ENCODE results near the gene LYZL4. TPM values are rescaled to one million over a fixed set of nuclear protein-coding genes. Genes with fewer than 3 reads are reported as not detected.

LYZL4 gene
- total and polyA plus RNA-seq, 4 donors, result not detected

GRCh38 chr3:42432485-42432884 lies 22.1 kb upstream of the LYZL4 start:
- 81% methylated on average over 2 of the region's 2 CpGs for WGBS
- no peak overlapping the region for H3K27ac ChIP-seq (ENCODE audit: low read depth in 1 of 2, low read length in 2 of 2)
- H3K27me3 ChIP-seq (ENCODE audit: control insufficient read depth in 4 of 4, insufficient read depth in 4 of 4, low read length in 3 of 4), result peaks cover 0 to 4% (median 0%) of the 10 kb centered on the region in 4 donors
- no peak overlapping the region for H3K9ac ChIP-seq (ENCODE audit: low read depth in 1 of 2, low read length in 2 of 2)
- no peak for DNase-seq (ENCODE audit: low spot score)
- H3K9me3 ChIP-seq (ENCODE audit: control insufficient read depth in 4 of 4, low read length in 3 of 4), result peaks cover 0 to 7% (median 4%) of the 10 kb centered on the region in 4 donors
- no peak for TF ChIP-seq TAF1 (conservative IDR thresholded peaks at IDR 0.05)
- no peak for TF ChIP-seq NR2F2 (IDR thresholded peaks at IDR 0.05)
- TF ChIP-seq SP1 (IDR thresholded peaks at IDR 0.05), result no peak
- TF ChIP-seq MAX (IDR thresholded peaks at IDR 0.05), result no peak
- no peak for TF ChIP-seq HNF4G (IDR thresholded peaks at IDR 0.05)
- no peak for TF ChIP-seq GABPA (IDR thresholded peaks at IDR 0.05 in 1 of 2, conservative IDR thresholded peaks at IDR 0.05 in 1 of 2)
- TF ChIP-seq RAD21 (IDR thresholded peaks at IDR 0.05), result no peak
- TF ChIP-seq HNF4A (conservative IDR thresholded peaks at IDR 0.05), result no peak
- no peak for TF ChIP-seq CTCF (IDR thresholded peaks at IDR 0.05; ENCODE audit: low read depth, low read length, missing input control)
- no peak for TF ChIP-seq FOXA2 (IDR thresholded peaks at IDR 0.05)
- TF ChIP-seq ZBTB33 (IDR thresholded peaks at IDR 0.05), result no peak
- H3K36me3 ChIP-seq (ENCODE audit: control insufficient read depth in 4 of 4, insufficient read depth in 3 of 4, low read depth in 1 of 4, low read length in 3 of 4), result no peaks in the 10 kb centered on the region
- no peak overlapping the region for H3K4me3 ChIP-seq (ENCODE audit: low read depth in 1 of 3, low read length in 3 of 3)
- peaks cover 0 to 2% (median 0%) of the 10 kb centered on the region in 4 donors for H3K4me1 ChIP-seq (ENCODE audit: control insufficient read depth in 4 of 4, insufficient read depth in 4 of 4, low read length in 3 of 4)

- Histone ChIP-seq H3K4me3 (ENCODE audit: low read depth in 1 of 3, low read length in 3 of 3) (no peak overlapping the region), H3K4me1 (ENCODE audit: control insufficient read depth in 4 of 4, insufficient read depth in 4 of 4, low read length in 3 of 4) (peaks cover 0 to 2% (median 0%) of the 10 kb centered on the region in 4 donors), H3K36me3 (ENCODE audit: control insufficient read depth in 4 of 4, insufficient read depth in 3 of 4, low read depth in 1 of 4, low read length in 3 of 4) (no peaks in the 10 kb centered on the region), H3K27me3 (ENCODE audit: control insufficient read depth in 4 of 4, insufficient read depth in 4 of 4, low read length in 3 of 4) (peaks cover 0 to 4% (median 0%) of the 10 kb centered on the region in 4 donors), H3K9me3 (ENCODE audit: control insufficient read depth in 4 of 4, low read length in 3 of 4) (peaks cover 0 to 7% (median 4%) of the 10 kb centered on the region in 4 donors), H3K27ac (ENCODE audit: low read depth in 1 of 2, low read length in 2 of 2) (no peak overlapping the region), H3K9ac (ENCODE audit: low read depth in 1 of 2, low read length in 2 of 2) (no peak overlapping the region)
- 70% methylated on average over 7 of the region's 7 CpGs for WGBS
- DNase-seq (ENCODE audit: low spot score), result no peak
- TF ChIP-seq REST (IDR thresholded peaks at IDR 0.05) (no peak), ZBTB33 (IDR thresholded peaks at IDR 0.05) (no peak), FOXA1 (IDR thresholded peaks at IDR 0.05) (no peak), JUND (IDR thresholded peaks at IDR 0.05) (no peak), FOXA2 (IDR thresholded peaks at IDR 0.05) (no peak), MAX (IDR thresholded peaks at IDR 0.05) (no peak), SP1 (IDR thresholded peaks at IDR 0.05) (no peak), ATF3 (IDR thresholded peaks at IDR 0.05) (no peak), TAF1 (conservative IDR thresholded peaks at IDR 0.05) (no peak), EGR1 (IDR thresholded peaks at IDR 0.05; ENCODE audit: low read depth in 2 of 2) (no peak), RAD21 (IDR thresholded peaks at IDR 0.05) (no peak), GABPA (IDR thresholded peaks at IDR 0.05 in 1 of 2, conservative IDR thresholded peaks at IDR 0.05 in 1 of 2) (no peak), CTCF (IDR thresholded peaks at IDR 0.05; ENCODE audit: low read depth, low read length, missing input control) (no peak), NR2F2 (IDR thresholded peaks at IDR 0.05) (no peak), HNF4A (conservative IDR thresholded peaks at IDR 0.05) (no peak), YY1 (IDR thresholded peaks at IDR 0.05) (no peak), HNF4G (IDR thresholded peaks at IDR 0.05) (no peak)
Measured at GRCh38 chr3:42430781-42431532, 20.5 kb upstream of the LYZL4 start.

Data from liver (tissue), 9 donors.